Testis (tissue), 3 donors: ENCODE results near the gene ACSL6. TPM values are rescaled to one million over a fixed set of nuclear protein-coding genes. Genes with fewer than 3 reads are reported as not detected.

Experiments used
- DNase-seq: peaks from one replicate; pipeline ENCODE4 v3.0.0-alpha.2; 2019
- H3K27ac ChIP-seq, 2 donors: fragments of 200-600 bp; sonication (generic); one replicate each; pipeline ENCODE4 v1.5.1; 2019
- H3K27me3 ChIP-seq: fragments of 200-600 bp; sonication (generic); one replicate; pipeline ENCODE4 v1.5.1; 2019
- H3K36me3 ChIP-seq: fragments of 200-600 bp; sonication (generic); one replicate; pipeline ENCODE4 v1.5.1; 2017; ENCODE audit warnings: low read depth; ENCODE audit errors: missing control alignments
- H3K4me1 ChIP-seq: fragments of 200-600 bp; sonication (generic); one replicate; pipeline ENCODE4 v1.5.1; 2019
- H3K4me3 ChIP-seq, 2 donors: fragments of 200-600 bp; sonication (generic); one replicate each; pipeline ENCODE4 v1.5.1; 2017 to 2019
- H3K9me3 ChIP-seq: fragments of 200-600 bp; sonication (generic); one replicate; pipeline ENCODE4 v1.5.1; 2017
- CTCF ChIP-seq, 3 experiments: fragments of 450-650 bp in 2 of 3; fragments of 200-600 bp in 1 of 3; sonication (generic) in 1 of 3; IDR thresholded peaks; one replicate each; pipeline ENCODE4 v1.5.1; 2016 to 2019; ENCODE audit warnings: antibody characterized with exemption in 3 of 3, mild to moderate bottlenecking in 2 of 3, moderate library complexity in 1 of 3
- POLR2A ChIP-seq: fragments of 450-650 bp; IDR thresholded peaks from one replicate; pipeline ENCODE4 v1.6.1; 2017; ENCODE audit warnings: antibody characterized with exemption, mild to moderate bottlenecking, moderate library complexity
- WGBS, 2 donors: methylation state at CpG; one replicate each; pipeline ENCODE4 v1.1.5; 2018; 5-methylcytosine and 5-hydroxymethylcytosine counted together
- intact Hi-C: fragments of 100-400 bp; cut with DNase I; formaldehyde crosslinking; loops from one replicate; pipeline ENCODE4 v1.15.1; 2023; ENCODE audit warnings: low total_unique reads
- polyA plus RNA-seq: library from polyadenylated mRNA; stranded (reverse); fragments of 350-450 nt; fragmentation: Illumina TruSeq; extraction: RNeasy Lipid Tissue Mini Kit (QIAGEN cat#74804); gene quantifications from one replicate; pipeline ENCODE4 v1.2.3, GENCODE V29; 2014; ENCODE audit warnings: low read depth, low replicate concordance; ENCODE audit not compliant: insufficient read depth
- total RNA-seq, 2 donors: library from RNA; depleted of rRNA; stranded (reverse); fragments of >200 nt; gene quantifications; one replicate each; pipeline ENCODE4 v1.2.3, GENCODE V29; 2016

Gene ACSL6
- total and polyA plus RNA-seq, 3 donors from 2014 or later, result 38.5 to 98.7 (median 44.9) TPM

- intact Hi-C loops, result no loop called here
- H3K9me3 ChIP-seq, result no peaks in the 10 kb centered on the region
- no peaks in the 10 kb centered on the region for H3K36me3 ChIP-seq
- H3K27ac ChIP-seq, result no peak overlapping the region
- TF ChIP-seq POLR2A, result no peak
- TF ChIP-seq CTCF (IDR thresholded peaks at IDR 0.05), result no peak
- no peak overlapping the region for H3K4me3 ChIP-seq
- no peaks in the 10 kb centered on the region for H3K27me3 ChIP-seq
- no peak for DNase-seq
- no peaks in the 10 kb centered on the region for H3K4me1 ChIP-seq
These were observed 7.9 kb upstream of the ACSL6 start for GRCh38 chr5:132019337-132019736.

- 43 to 53% methylated on average over 10 of the region's 10 CpGs for WGBS, 2 donors
- no peaks in the 10 kb centered on the region for H3K4me1 ChIP-seq
- H3K9me3 ChIP-seq, result no peaks in the 10 kb centered on the region
- no peaks in the 10 kb centered on the region for H3K27me3 ChIP-seq
- TF ChIP-seq POLR2A, result no peak
- no peak for TF ChIP-seq CTCF (IDR thresholded peaks at IDR 0.05)
- H3K4me3 ChIP-seq, result no peak overlapping the region
- intact Hi-C loops, result no loop called here
- DNase-seq, result no peak
- H3K36me3 ChIP-seq, result no peaks in the 10 kb centered on the region
- H3K27ac ChIP-seq, result no peak overlapping the region
These were observed 6.5 kb upstream of the ACSL6 start for GRCh38 chr5:132017738-132018625.

GRCh38 chr5:132017316-132017715, 5.9 kb upstream of the ACSL6 start:
- Histone ChIP-seq H3K4me1 (no peaks in the 10 kb centered on the region), H3K27ac (no peak overlapping the region), H3K27me3 (no peaks in the 10 kb centered on the region), H3K4me3 (no peak overlapping the region), H3K9me3 (no peaks in the 10 kb centered on the region), H3K36me3 (no peaks in the 10 kb centered on the region)
- no peak for DNase-seq
- intact Hi-C loops, result no loop called here
- 33 to 72% methylated on average over 4 of the region's 4 CpGs for WGBS, 2 donors
- TF ChIP-seq CTCF (IDR thresholded peaks at IDR 0.05) (no peak), POLR2A (no peak)

GRCh38 chr5:132016721-132017250, 5.3 kb upstream of the ACSL6 start:
- DNase-seq, result peak; percentile 6
- WGBS, 2 donors, result 83 to 87% methylated on average over 3 of the region's 3 CpGs
- H3K4me3 ChIP-seq, result no peak overlapping the region
- H3K9me3 ChIP-seq, result no peaks in the 10 kb centered on the region
- H3K4me1 ChIP-seq, result no peaks in the 10 kb centered on the region
- no peak for TF ChIP-seq CTCF (IDR thresholded peaks at IDR 0.05)
- no peak for TF ChIP-seq POLR2A
- intact Hi-C loops, result no loop called here
- H3K27me3 ChIP-seq, result no peaks in the 10 kb centered on the region
- no peak overlapping the region for H3K27ac ChIP-seq
- H3K36me3 ChIP-seq, result no peaks in the 10 kb centered on the region

GRCh38 chr5:132013711-132014110, 2.3 kb upstream of the ACSL6 start:
- no peak for DNase-seq

More at GRCh38 chr5:132013711-132014110, 2.3 kb upstream of the ACSL6 start:
- Histone ChIP-seq H3K4me3 (no peak overlapping the region), H3K27ac (no peak overlapping the region), H3K4me1 (peaks cover 4% of the 10 kb centered on the region), H3K27me3 (no peaks in the 10 kb centered on the region), H3K36me3 (no peaks in the 10 kb centered on the region), H3K9me3 (no peaks in the 10 kb centered on the region)
- TF ChIP-seq POLR2A (no peak), CTCF (IDR thresholded peaks at IDR 0.05) (no peak)
- WGBS, 2 donors, result 80 to 94% methylated on average over 2 of the region's 2 CpGs
- intact Hi-C loops, result no loop called here
